Peyer's patch (tissue), 4 donors: ENCODE measurements around the gene XPNPEP3.

Source experiments
- POLR2A ChIP-seq, 2 donors: fragments of 450-650 bp; IDR thresholded peaks; one replicate each; pipeline ENCODE4 v1.5.1; 2017; ENCODE audit warnings: antibody characterized with exemption in 2 of 2, mild to moderate bottlenecking in 2 of 2, moderate library complexity in 2 of 2
- TF ChIP-seq, protein P1 (sequence below), 6 experiments: fragments of 450-650 bp in 4 of 6; fragments of 200-600 bp in 2 of 6; sonication (generic) in 1 of 6; IDR thresholded peaks; one replicate each; pipeline ENCODE4 v1.5.1; 2017 to 2019; ENCODE audit warnings: antibody characterized with exemption in 6 of 6, mild to moderate bottlenecking in 3 of 6, moderate library complexity in 1 of 6

DNA sequence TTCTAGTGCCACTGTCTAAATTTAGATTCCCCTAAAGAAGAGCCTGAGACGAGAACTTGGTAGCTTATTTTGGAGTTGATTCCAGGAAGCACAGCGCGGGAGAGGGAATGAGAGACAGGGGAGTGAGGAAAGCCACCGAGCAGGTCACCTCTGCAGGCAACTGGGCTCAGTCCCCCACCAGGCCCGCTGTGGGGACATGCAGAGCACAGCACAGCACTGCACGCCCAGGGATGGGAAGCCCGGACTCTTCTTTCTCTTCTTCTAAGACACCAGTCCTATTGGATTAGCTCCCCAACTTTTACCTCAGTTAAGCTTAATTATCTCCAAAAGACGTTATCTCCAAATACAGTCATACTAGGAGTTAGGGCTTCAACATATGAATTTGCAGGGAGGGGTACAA, 122.9 kb downstream of the XPNPEP3 start:
- TF ChIP-seq, protein P1, sequence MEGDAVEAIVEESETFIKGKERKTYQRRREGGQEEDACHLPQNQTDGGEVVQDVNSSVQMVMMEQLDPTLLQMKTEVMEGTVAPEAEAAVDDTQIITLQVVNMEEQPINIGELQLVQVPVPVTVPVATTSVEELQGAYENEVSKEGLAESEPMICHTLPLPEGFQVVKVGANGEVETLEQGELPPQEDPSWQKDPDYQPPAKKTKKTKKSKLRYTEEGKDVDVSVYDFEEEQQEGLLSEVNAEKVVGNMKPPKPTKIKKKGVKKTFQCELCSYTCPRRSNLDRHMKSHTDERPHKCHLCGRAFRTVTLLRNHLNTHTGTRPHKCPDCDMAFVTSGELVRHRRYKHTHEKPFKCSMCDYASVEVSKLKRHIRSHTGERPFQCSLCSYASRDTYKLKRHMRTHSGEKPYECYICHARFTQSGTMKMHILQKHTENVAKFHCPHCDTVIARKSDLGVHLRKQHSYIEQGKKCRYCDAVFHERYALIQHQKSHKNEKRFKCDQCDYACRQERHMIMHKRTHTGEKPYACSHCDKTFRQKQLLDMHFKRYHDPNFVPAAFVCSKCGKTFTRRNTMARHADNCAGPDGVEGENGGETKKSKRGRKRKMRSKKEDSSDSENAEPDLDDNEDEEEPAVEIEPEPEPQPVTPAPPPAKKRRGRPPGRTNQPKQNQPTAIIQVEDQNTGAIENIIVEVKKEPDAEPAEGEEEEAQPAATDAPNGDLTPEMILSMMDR (IDR thresholded peaks at IDR 0.05) = no peak
- no peak for TF ChIP-seq POLR2A (IDR thresholded peaks at IDR 0.05)
